Activated CD4-positive, alpha-beta T cell treated with anti-CD3 and anti-CD28 coated beads, Interleukin-2, amount 10 ng/mL, durations not matched to agents 7 days and 5 days (primary cell): Measurements from ENCODE around the gene HEXA. TPM values are rescaled to one million over a fixed set of nuclear protein-coding genes. Genes with fewer than 3 reads are reported as not detected.
A peak's percentile ranks its signal among the peaks of the same experiment; 100 is the strongest.

ENCODE experiments used
- CTCF ChIA-PET: fragments of 350-600 bp; sonication (Branson Sonifier 250); formaldehyde crosslinking; loops from one replicate; lab custom pipeline; 2021; ENCODE audit warnings: antibody characterized with exemption; lab: Charles Lee
- POLR2A ChIA-PET: fragments of 350-600 bp; sonication (Branson Sonifier 250); formaldehyde crosslinking; loops from one replicate; lab custom pipeline; 2021; ENCODE audit warnings: antibody characterized with exemption; lab: Charles Lee
- DNase-seq: peaks from one replicate; pipeline ENCODE4 v3.0.0-alpha.2; 2020
- H3K27ac Mint-ChIP-seq: one replicate; pipeline ENCODE4 v1.8.0; 2021; ENCODE audit warnings: mild to moderate bottlenecking, moderate library complexity, mixed read lengths
- H3K27me3 Mint-ChIP-seq: one replicate; pipeline ENCODE4 v1.8.0; 2021; ENCODE audit warnings: mixed read lengths
- H3K36me3 Mint-ChIP-seq: one replicate; pipeline ENCODE4 v1.8.0; 2021; ENCODE audit warnings: low read depth, mixed read lengths
- H3K4me1 Mint-ChIP-seq: one replicate; pipeline ENCODE4 v1.8.0; 2021; ENCODE audit warnings: mixed read lengths
- H3K4me3 Mint-ChIP-seq: one replicate; pipeline ENCODE4 v1.8.0; 2021; ENCODE audit warnings: mild to moderate bottlenecking, moderate library complexity, mixed read lengths
- H3K9me3 Mint-ChIP-seq: one replicate; pipeline ENCODE4 v1.8.0; 2021; ENCODE audit warnings: mixed read lengths
- total RNA-seq, 2 experiments: library from RNA; stranded (reverse); gene quantifications; one replicate each; pipeline ENCODE4 v1.2.3, GENCODE V29; 2021

HEXA gene
- total RNA-seq, 2 experiments from 2014 or later, result 83.6 to 94.1 TPM

DNA sequence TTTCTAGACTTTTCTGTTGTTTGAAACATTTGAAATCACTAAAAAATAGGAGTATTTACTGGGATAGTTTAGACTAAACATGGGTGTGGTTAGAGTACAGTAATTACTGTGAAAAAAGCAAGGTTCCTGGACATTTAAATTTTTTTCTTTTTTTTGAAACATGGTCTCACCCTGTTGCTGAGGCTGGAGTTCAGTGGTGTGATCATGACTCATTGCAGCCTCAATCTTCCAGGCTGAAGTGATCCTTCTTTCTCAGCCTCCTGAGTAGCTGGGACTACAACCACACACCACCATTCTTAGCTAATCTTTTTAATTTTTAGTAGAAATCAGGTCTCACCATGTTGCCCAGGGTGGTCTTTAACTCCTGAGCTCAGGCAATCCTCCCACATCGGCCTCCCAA, 35.4 kb downstream of the HEXA start:
- no peaks in the 10 kb centered on the region for H3K9me3 Mint-ChIP-seq
- H3K4me3 Mint-ChIP-seq, result no peak overlapping the region
- CTCF ChIA-PET, result interaction anchor here (1.0 kb wide), 1 partner anchor 9 kb away, joined by 6 read pairs; no protein-coding TSS in a partner anchor
- H3K4me1 Mint-ChIP-seq, result no peaks in the 10 kb centered on the region
- DNase-seq, result no peak
- peaks cover 8% of the 10 kb centered on the region for H3K36me3 Mint-ChIP-seq
- no peaks in the 10 kb centered on the region for H3K27me3 Mint-ChIP-seq
- POLR2A ChIA-PET, result no interaction called here
- H3K27ac Mint-ChIP-seq, result no peak overlapping the region

DNA sequence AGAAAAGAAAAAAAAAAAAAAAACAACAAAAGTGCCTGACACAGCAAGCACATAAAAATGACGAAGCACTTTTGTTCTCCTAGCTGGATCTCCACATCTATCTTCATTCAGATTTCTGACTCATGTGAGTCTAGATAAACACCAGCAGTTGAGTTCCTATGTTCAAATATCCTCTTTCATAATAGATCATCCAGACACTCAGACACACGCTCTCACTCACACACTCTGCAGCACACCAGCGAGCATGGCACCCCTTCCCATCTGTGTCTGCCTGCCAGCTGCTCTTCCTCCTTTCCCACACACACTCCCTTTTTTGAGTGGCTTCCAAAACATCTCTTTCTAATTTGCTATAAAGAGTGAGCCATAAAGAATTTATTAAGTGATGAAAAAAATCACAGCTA, 36.0 kb downstream of the HEXA start:
- Mint-ChIP-seq H3K9me3 (no peaks in the 10 kb centered on the region), H3K27ac (no peak overlapping the region), H3K36me3 (peaks cover 6% of the 10 kb centered on the region), H3K4me1 (no peaks in the 10 kb centered on the region), H3K27me3 (no peaks in the 10 kb centered on the region), H3K4me3 (no peak overlapping the region)
- POLR2A ChIA-PET, result no interaction called here
- CTCF ChIA-PET, result interaction anchor here (1.0 kb wide), 1 partner anchor 9 kb away, joined by 6 read pairs; no protein-coding TSS in a partner anchor
- no peak for DNase-seq

DNA sequence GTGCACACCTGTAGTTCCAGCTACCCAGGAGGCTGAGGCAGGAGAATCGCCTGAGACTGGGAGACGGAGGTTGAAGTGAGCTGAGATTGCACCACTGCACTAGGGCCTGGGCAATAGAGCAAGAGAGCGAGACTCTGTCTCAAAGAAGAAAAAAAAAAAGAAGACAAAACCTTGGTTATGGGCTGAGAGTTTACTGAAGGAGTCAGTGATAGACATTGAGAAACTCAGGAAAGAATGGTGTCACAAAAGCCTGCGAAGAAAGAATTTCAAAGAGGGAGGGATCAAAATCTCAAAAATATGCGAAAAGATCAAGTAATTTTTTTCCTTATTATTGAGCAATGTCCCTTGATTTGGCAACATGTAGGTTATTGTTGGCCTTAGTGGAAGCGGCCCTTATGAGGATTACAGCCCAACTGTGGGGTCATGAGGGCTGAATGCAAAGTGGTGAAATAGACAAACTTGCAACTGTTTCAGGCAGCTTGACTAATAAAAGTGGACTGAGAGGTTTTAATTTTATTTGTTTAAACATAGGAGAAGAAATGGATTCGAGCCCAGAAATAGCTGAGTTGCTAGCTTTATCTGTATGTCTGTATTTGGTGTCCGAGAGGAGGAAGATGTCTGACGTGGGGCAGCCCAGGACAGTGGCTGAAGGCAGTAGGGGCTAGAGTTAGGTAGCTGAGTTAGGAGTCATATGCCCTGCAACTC, 37.0 kb downstream of the HEXA start:
- CTCF ChIA-PET, result interaction anchor here (1.3 kb wide), 1 partner anchor 19 kb away, joined by 3 read pairs; the partner anchor contains the start of gene CELF6
- no peak for DNase-seq
- H3K27me3 Mint-ChIP-seq, result no peaks in the 10 kb centered on the region
- POLR2A ChIA-PET, result no interaction called here
- no peaks in the 10 kb centered on the region for H3K4me1 Mint-ChIP-seq
- no peaks in the 10 kb centered on the region for H3K9me3 Mint-ChIP-seq
- peaks cover 6% of the 10 kb centered on the region for H3K36me3 Mint-ChIP-seq
- H3K27ac Mint-ChIP-seq, result no peak overlapping the region
- no peak overlapping the region for H3K4me3 Mint-ChIP-seq

DNA sequence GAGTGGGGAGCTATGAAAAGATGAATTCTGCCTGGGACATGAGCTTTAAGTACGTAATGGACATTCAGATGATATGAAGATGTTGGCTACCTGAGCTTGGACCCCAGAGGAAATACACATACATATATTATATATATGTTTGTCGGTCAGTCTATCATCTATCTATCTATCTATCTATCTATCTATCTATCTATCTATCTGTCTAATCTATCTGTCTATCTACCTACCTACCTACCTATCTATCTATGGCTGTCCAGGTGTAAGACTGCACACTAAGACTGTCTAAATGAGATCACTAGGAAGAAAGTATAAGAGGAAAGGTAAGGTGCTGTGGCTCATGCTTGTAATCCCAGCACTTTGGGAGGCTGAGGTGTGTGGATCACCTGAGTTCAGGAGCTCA, 37.7 kb downstream of the HEXA start:
- H3K27me3 Mint-ChIP-seq, result no peaks in the 10 kb centered on the region
- no peaks in the 10 kb centered on the region for H3K9me3 Mint-ChIP-seq
- DNase-seq, result no peak
- no peak overlapping the region for H3K27ac Mint-ChIP-seq
- no peak overlapping the region for H3K4me3 Mint-ChIP-seq
- no peaks in the 10 kb centered on the region for H3K4me1 Mint-ChIP-seq
- ChIA-PET POLR2A (no interaction called here), CTCF (interaction anchor here (0.6 to 1.3 kb wide), 2 partner anchors 14 to 18 kb away, joined by 3 read pairs; partner anchors contain the start of gene CELF6)
- peaks cover 6% of the 10 kb centered on the region for H3K36me3 Mint-ChIP-seq

DNA sequence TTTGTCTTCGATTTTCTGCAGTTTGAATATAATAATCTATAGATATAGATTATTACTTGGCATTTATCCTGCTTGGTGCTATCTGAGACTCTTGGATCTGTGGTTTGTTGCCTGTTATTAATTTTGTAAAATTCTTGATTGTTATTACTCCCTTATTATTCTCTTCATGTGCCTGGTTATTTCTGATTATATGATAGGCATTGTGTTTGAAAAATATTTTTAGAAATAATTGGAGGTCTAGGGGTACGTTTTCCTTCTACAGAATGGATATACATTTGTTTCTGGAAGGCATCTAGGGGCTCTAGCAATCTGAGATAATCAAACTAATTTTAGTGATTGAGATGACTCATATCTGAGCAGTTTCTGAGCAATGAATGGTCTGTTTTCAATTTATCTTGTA, 41.0 kb downstream of the HEXA start:
- no peak for DNase-seq
- Mint-ChIP-seq H3K27ac (no peak overlapping the region), H3K36me3 (peaks cover 6% of the 10 kb centered on the region), H3K27me3 (no peaks in the 10 kb centered on the region), H3K4me3 (no peak overlapping the region), H3K9me3 (no peaks in the 10 kb centered on the region), H3K4me1 (no peaks in the 10 kb centered on the region)
- ChIA-PET POLR2A (no interaction called here), CTCF (no interaction called here)

DNA sequence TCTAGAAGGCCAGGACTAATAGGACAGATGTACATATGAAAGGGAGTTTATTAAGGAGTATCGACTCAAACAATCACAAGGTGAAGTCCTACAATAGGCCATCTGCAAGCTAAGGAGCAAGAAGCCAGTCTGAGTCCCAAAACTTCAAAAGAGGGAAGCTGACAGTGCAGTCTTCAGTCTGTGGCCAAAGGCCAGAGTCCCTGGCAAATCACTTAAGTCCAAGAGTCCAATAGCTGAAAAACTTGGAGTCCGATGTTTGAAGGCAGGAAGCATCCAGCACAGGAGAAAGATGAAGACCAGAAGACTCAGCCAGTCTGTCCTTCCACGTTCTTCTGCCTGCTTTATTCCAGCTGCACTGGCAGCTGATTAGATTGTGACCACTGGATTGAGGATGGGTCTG, 44.8 kb downstream of the HEXA start:
- no peak for DNase-seq
- Mint-ChIP-seq H3K27me3 (no peaks in the 10 kb centered on the region), H3K4me1 (no peaks in the 10 kb centered on the region), H3K36me3 (peaks cover 11% of the 10 kb centered on the region), H3K9me3 (no peaks in the 10 kb centered on the region), H3K27ac (no peak overlapping the region), H3K4me3 (no peak overlapping the region)
- POLR2A ChIA-PET, result no interaction called here
- CTCF ChIA-PET, result interaction anchor here (0.6 to 2.0 kb wide), 3 partner anchors 9 to 736 kb away, joined by 3 to 6 read pairs (median 5); no protein-coding TSS in a partner anchor

DNA sequence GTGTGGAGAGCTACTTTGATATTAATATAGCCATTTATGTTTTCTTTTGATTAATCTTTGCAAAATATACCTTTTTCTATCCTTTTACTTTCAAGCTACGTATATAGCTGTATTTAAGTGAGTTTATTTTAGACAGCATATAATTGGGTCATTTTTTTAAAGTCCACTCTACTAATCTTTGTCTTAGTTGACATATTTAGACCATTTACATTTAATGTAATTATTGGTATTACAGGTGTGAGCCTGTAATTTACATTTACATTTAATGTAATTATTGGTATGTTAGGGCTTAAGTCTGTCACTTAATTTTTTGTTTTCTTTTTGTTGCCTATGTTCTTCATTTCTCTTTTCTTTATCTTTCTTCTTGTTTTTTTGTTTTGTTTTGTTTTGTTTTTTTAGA, 52.1 kb downstream of the HEXA start:
- Mint-ChIP-seq H3K4me3 (no peak overlapping the region), H3K9me3 (peaks cover 3% of the 10 kb centered on the region), H3K27ac (no peak overlapping the region), H3K27me3 (peaks cover 16% of the 10 kb centered on the region), H3K36me3 (peaks cover 19% of the 10 kb centered on the region), H3K4me1 (peaks cover 16% of the 10 kb centered on the region)
- no peak for DNase-seq
- ChIA-PET CTCF (interaction anchor here (0.6 to 0.8 kb wide), 2 partner anchors 58 to 113 kb away, joined by 3 to 4 read pairs; no protein-coding TSS in a partner anchor), POLR2A (no interaction called here)

DNA sequence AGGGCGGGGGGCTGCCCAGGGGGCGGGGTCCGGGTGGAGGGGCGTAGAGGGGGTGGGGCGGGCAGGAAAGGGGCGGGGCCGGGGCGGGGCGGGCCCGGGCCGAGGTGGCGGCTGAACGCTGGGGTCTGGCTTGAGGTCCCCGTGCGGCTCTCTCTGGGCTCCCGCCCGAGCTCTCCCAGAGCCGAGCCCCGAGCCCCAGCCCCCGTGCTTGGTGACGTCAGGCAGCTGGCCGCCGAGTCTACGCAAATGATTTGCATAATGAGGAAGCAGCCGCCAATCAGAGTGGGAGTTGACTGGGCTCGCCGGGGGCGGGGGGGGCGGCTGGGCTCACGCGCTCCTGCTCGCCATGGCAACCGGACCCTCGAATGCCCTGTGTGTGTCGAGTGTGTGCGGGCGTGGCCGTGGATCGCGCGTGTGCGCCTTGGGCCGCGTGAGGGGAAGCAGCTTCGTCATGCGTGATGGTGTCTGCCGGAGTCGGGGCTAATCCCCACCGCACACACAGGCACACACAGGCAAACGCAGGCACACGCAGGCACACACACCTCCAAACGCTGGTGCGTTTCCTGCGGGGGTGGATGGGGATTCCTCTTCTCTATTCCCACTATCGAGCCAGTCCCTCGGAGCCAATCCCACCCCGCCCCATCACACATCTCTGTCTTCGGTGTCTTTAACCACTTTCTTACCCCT, 55.7 kb downstream of the HEXA start, which contains the start of gene CELF6:
Gene CELF6, minus strand, starts transcription at position 173 of the 687 bp plus-strand sequence. CDS start 283 bp downstream, outside the sequence.
- H3K4me3 Mint-ChIP-seq, result peak within 1 kb of the TSS; percentile 71
- peaks cover 20% of the 10 kb centered on the region for H3K27me3 Mint-ChIP-seq
- DNase-seq, result peak; percentile 75
- peaks cover 3% of the 10 kb centered on the region for H3K9me3 Mint-ChIP-seq
- POLR2A ChIA-PET, result no interaction called here
- CTCF ChIA-PET, result interaction anchor here (0.6 to 0.8 kb wide), 2 partner anchors 18 to 277 kb away, joined by 3 read pairs; no protein-coding TSS in a partner anchor
- peaks cover 13% of the 10 kb centered on the region for H3K36me3 Mint-ChIP-seq
- peaks cover 21% of the 10 kb centered on the region for H3K4me1 Mint-ChIP-seq
- peak within 1 kb of the TSS; percentile 38 for H3K27ac Mint-ChIP-seq

DNA sequence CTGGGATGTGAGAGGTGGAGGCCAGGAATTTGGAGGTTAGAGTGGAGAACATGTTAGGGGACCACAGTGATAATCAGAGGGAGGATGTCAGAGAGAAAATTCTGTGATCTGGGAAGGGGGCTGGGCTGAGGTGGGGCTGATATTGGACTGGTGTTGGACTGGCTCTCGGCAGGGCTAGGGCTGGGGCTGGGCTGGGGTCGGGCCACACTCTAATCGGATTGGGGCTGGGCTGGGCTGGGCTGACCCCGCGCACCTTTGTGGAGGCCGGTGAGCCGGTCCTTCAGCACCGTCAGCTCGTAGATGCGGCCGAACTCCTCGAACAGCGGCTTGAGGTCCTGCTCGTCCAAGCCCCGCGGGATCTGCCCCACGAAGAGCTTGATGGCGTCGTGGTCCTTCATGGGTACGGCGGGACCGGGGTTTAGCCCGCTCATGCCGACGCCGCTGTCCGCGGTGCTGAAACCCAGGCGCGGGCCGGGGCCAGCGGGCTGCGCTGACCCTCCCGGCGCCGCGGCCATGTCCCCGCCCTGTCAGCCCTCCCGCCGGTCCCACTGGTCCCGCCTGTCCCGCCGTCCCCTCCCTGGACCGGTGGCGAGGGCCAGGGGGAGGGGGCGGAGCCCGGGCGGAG, 56.3 kb downstream of the HEXA start:
- H3K4me3 Mint-ChIP-seq, result peak overlapping the region; percentile 41
- CTCF ChIA-PET, result interaction anchor here (0.6 to 0.8 kb wide), 2 partner anchors 19 to 277 kb away, joined by 3 read pairs; no protein-coding TSS in a partner anchor
- POLR2A ChIA-PET, result no interaction called here

DNA sequence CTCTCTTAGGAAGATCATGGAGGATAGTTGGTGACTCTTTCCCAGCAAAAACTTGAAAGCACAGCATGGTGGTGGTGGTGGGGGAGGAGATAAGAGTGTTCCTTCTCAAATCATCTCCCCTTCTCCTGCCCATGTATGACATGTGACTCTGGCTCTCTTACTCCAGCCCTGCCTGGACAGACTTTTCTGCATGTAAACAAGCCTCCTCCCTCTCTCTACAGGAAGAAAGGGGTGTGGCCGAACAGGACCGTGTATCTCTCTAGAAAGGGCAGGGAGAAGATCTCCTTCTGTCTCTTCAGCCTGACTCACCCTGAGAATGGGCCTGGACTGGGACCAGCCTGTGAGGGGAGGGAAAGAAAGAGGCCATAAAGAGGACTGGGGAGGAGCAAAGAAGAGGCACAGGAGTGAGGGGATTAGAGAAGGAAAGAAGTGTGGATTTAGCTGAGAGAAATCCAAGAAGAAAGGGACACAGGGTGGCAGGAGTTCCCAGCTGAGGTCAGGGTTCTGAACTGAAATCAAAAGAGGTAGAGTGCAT, 57.3 kb downstream of the HEXA start:
- peaks cover 21% of the 10 kb centered on the region for H3K4me1 Mint-ChIP-seq
- H3K27ac Mint-ChIP-seq, result no peak overlapping the region
- DNase-seq, result no peak
- peak overlapping the region; percentile 41 for H3K4me3 Mint-ChIP-seq
- H3K27me3 Mint-ChIP-seq, result peaks cover 20% of the 10 kb centered on the region
- H3K9me3 Mint-ChIP-seq, result no peaks in the 10 kb centered on the region
- ChIA-PET CTCF (interaction anchor here (0.6 kb wide), 1 partner anchor 384 kb away, joined by 3 read pairs; no protein-coding TSS in a partner anchor), POLR2A (no interaction called here)
- H3K36me3 Mint-ChIP-seq, result peaks cover 6% of the 10 kb centered on the region

More for the DNA sequence above, 56.3 kb downstream of the HEXA start:
- Mint-ChIP-seq H3K27ac (no peak overlapping the region), H3K36me3 (peaks cover 8% of the 10 kb centered on the region), H3K9me3 (peaks cover 1% of the 10 kb centered on the region), H3K27me3 (peaks cover 20% of the 10 kb centered on the region), H3K4me1 (peaks cover 21% of the 10 kb centered on the region)
- peak; percentile 48 for DNase-seq

DNA sequence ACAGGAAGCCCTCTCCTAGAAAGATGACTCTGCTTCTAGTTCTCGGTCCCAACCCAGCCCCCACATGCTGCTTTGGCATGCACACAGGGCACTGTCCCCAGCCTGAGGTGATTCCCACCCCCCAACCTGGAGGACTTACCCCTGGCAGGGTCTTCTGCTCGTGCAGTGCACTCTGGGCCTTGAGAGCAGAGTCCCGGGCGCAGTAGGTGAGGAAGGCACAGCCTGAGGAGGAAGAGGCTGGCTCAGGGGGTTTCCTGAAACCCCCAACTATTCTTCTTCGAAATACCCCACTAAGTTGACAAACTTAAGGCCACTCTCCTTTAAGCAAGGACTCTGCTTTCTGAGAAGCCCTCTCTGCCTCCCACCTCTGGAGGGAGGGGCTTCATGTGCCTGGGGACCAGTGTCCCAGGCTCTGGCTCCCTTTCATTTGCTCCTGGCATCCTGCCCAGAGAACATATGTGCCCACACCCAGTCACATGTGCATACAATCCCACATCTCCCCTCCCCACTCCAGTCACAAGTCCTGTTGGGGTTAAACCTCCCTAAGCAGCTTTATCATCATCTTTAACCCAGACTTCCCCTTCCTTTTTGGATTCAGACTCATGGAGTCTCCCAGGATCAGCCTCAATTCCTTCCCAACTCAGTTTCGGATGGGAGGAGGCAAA, 60.0 kb downstream of the HEXA start:
- Mint-ChIP-seq H3K9me3 (no peaks in the 10 kb centered on the region), H3K27me3 (peaks cover 19% of the 10 kb centered on the region), H3K4me1 (peaks cover 19% of the 10 kb centered on the region), H3K27ac (no peak overlapping the region), H3K36me3 (peaks cover 6% of the 10 kb centered on the region), H3K4me3 (no peak overlapping the region)
- POLR2A ChIA-PET, result no interaction called here
- DNase-seq, result no peak
- CTCF ChIA-PET, result interaction anchor here (1.0 kb wide), 1 partner anchor 217 kb away, joined by 3 read pairs; no protein-coding TSS in a partner anchor

DNA sequence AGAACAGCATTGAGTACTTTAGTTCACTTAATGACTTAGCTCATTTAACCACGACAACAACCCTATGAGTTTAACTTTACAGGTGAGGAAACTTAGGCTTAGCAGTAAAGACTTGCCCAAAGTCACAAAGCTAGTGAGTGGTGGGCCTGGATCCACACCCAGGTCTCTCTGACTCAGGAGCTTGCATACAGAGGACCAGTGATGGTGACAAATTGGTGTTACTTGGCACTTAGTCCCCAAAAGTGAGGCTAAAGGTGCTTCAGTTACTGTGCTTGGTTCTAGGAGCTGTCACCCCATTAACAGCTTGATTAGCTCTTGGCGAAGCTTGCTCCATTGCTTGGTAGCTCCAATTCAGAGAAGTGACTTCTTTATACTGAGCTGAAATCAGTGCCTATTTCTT, 61.9 kb downstream of the HEXA start:
- Mint-ChIP-seq H3K27me3 (peaks cover 6% of the 10 kb centered on the region), H3K36me3 (peaks cover 4% of the 10 kb centered on the region), H3K4me1 (peaks cover 6% of the 10 kb centered on the region), H3K27ac (no peak overlapping the region), H3K4me3 (no peak overlapping the region), H3K9me3 (no peaks in the 10 kb centered on the region)
- ChIA-PET CTCF (interaction anchor here (0.6 to 1.6 kb wide), 3 partner anchors 87 to 1610 kb away, joined by 3 to 4 read pairs (median 3); no protein-coding TSS in a partner anchor), POLR2A (no interaction called here)
- no peak for DNase-seq
